GM12878 (cell line): Measurements from ENCODE around the gene CHAC2. TPM values are rescaled to one million over a fixed set of nuclear protein-coding genes. Genes with fewer than 3 reads are reported as not detected.

ENCODE experiments used
- BCL11A ChIP-seq: IDR thresholded peaks from 2 replicates; pipeline ENCODE4 v1.6.1; 2011; ENCODE audit warnings: low read depth, low read length
- BHLHE40 ChIP-seq, 2 experiments: fragments of 450-650 bp in 1 of 2; IDR thresholded peaks; 2 replicates each; pipeline ENCODE4 v1.6.1; 2011 to 2017; ENCODE audit warnings: low read depth in 2 of 2, borderline replicate concordance in 1 of 2, improper control_type of control experiment in 1 of 2, low read length in 1 of 2, mild to moderate bottlenecking in 1 of 2
- CHD2 ChIP-seq: IDR thresholded peaks from 2 replicates; pipeline ENCODE4 v1.6.1; 2011; ENCODE audit warnings: low read depth, low read length, improper control_type of control experiment, borderline replicate concordance
- DPF2 ChIP-seq: fragments of 450-650 bp; IDR thresholded peaks from 2 replicates; pipeline ENCODE4 v1.6.1; 2017; ENCODE audit warnings: mild to moderate bottlenecking
- FOXM1 ChIP-seq: IDR thresholded peaks from 2 replicates; pipeline ENCODE4 v1.6.1; 2012; ENCODE audit warnings: low read depth, mild to moderate bottlenecking, inconsistent platforms, low read length, moderate library complexity
- MEF2B ChIP-seq: fragments of 450-650 bp; IDR thresholded peaks from 2 replicates; pipeline ENCODE4 v1.6.1; 2018; ENCODE audit warnings: mild to moderate bottlenecking, moderate library complexity; ENCODE audit not compliant: partially characterized antibody, poor library complexity, severe bottlenecking
- NBN ChIP-seq: fragments of 450-650 bp; IDR thresholded peaks from 2 replicates; pipeline ENCODE4 v1.6.1; 2016
- NR2C1 ChIP-seq: fragments of 450-650 bp; IDR thresholded peaks from 2 replicates; pipeline ENCODE4 v1.6.1; 2017; ENCODE audit warnings: antibody characterized with exemption, mild to moderate bottlenecking, moderate library complexity
- PML ChIP-seq: IDR thresholded peaks from 2 replicates; pipeline ENCODE4 v1.6.1; 2012; ENCODE audit warnings: low read length, inconsistent platforms
- POLR2A ChIP-seq: IDR thresholded peaks from 2 replicates; pipeline ENCODE4 v1.6.1; 2011; ENCODE audit warnings: low read depth, mild to moderate bottlenecking, low read length
- POU2F2 ChIP-seq: IDR thresholded peaks from 3 replicates; pipeline ENCODE4 v1.6.1; 2011; ENCODE audit warnings: low read depth, mild to moderate bottlenecking, low read length, borderline replicate concordance
- RCOR1 ChIP-seq: conservative IDR thresholded peaks from 2 replicates; pipeline ENCODE4 v1.6.1; 2012; ENCODE audit warnings: low read depth, low read length, improper control_type of control experiment
- TAF1 ChIP-seq: IDR thresholded peaks from 2 replicates; pipeline ENCODE4 v1.6.1; 2011; ENCODE audit warnings: mild to moderate bottlenecking, low read depth, low read length, borderline replicate concordance
- polyA plus RNA-seq, 11 experiments: library from polyadenylated mRNA; depleted of rRNA in 4 of 11; unstranded in 6 of 11; stranded (reverse) in 5 of 11; fragments of >200 nt; fragmentation: Nextera tagmentation in 4 of 11; fragmentation: Illumina TruSeq in 1 of 11; extraction: Ambion mirVana in 4 of 11; extraction: Trizol in 1 of 11; gene quantifications; 1 replicate in 1 of 11; 2 replicates in 10 of 11; pipeline versions ENCODE4 v1.2.1 to v1.2.3, GENCODE V29; 2011 to 2016; ENCODE audit warnings: inconsistent platforms in 2 of 11, missing spikeins in 2 of 11, low read depth in 1 of 11
- total RNA-seq, 4 experiments: library from RNA; depleted of rRNA in 3 of 4; stranded (reverse); fragments of >200 nt in 3 of 4; fragmentation: Illumina TruSeq in 1 of 4; extraction: Trizol in 1 of 4; gene quantifications; 2 replicates each; pipeline versions ENCODE4 v1.2.1 to v1.2.3, GENCODE V29; 2013 to 2021
- TF ChIP-seq, protein P1 (sequence below): fragments of 450-650 bp; IDR thresholded peaks from 2 replicates; pipeline ENCODE4 v1.6.1; 2018; ENCODE audit warnings: borderline replicate concordance, mild to moderate bottlenecking; ENCODE audit not compliant: partially characterized antibody
- TF ChIP-seq, protein P2 (sequence below): fragments of 450-650 bp; IDR thresholded peaks from 2 replicates; pipeline ENCODE4 v1.6.1; 2016; ENCODE audit warnings: mild to moderate bottlenecking
- TF ChIP-seq, protein P3 (sequence below): fragments of 150-350 bp; IDR thresholded peaks from 2 replicates; pipeline ENCODE4 v1.6.1; 2016; ENCODE audit warnings: low read depth, low read length
- TF ChIP-seq, protein P4 (sequence below), 3 experiments: IDR thresholded peaks in 2 of 3; conservative IDR thresholded peaks in 1 of 3; 2 replicates each; pipeline ENCODE4 v1.5.1; 2011; ENCODE audit warnings: low read depth in 3 of 3, low read length in 3 of 3, mild to moderate bottlenecking in 3 of 3, control low read depth in 2 of 3, moderate library complexity in 2 of 3, inconsistent platforms in 1 of 3, mixed read lengths in 1 of 3; ENCODE audit not compliant: control insufficient read depth in 2 of 3, insufficient read depth in 1 of 3; ENCODE audit errors: extremely low read depth in 1 of 3
- TF ChIP-seq, protein P5 (sequence below): IDR thresholded peaks from 2 replicates; pipeline ENCODE4 v1.6.1; 2011; ENCODE audit warnings: borderline replicate concordance, low read depth, mild to moderate bottlenecking, moderate library complexity, low read length; ENCODE audit not compliant: insufficient read depth, poor library complexity, severe bottlenecking

The CHAC2 gene
- total and polyA plus RNA-seq, 10 of the 15 experiments (the other 5 are each of a cell fraction or from before 2014, with no cell fraction given), result 11.0 to 67.6 (median 25.0) TPM

DNA sequence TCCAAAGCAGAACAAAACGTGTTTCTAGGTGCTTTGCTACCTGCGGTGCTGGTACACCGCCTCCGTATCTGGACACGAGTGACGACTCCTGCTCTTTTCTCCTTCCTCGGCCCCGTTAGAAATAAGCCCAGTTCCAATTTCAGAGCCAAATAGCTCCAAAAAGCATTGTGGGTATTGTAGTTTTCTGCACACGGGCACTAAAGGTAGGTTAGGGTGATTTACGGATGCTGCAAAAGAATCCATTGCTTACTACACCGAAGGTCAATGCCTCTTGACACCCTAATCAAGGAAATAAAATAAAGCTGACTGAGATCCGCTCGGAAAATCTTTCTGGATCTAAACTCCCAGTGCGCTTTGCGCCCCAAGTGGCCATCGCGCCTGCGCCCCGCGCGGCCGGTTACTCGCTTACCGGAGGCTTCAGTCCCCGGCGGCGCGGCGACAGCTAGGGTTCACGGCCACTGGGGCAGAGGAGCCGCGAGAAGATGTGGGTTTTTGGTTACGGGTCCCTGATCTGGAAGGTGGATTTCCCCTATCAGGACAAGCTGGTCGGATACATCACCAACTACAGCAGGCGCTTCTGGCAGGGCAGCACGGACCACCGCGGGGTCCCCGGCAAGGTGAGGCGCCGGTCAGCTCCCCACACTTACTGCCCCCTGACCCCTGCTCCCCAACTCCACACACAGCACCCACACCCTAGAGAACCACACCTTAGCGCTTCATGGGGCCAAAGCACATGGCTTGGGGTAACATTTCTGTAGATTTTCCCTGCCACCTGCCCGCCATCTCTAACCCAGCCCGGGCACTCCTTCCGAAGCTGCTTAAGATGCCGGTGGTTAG, at the start of gene CHAC2 (continued):
- TF ChIP-seq MEF2B, result no peak
- 0 out of 2 replicates have a peak, but pooled peaks have one; percentile 40 for TF ChIP-seq NBN
- 0 out of 2 replicates have a peak, but pooled peaks have one; percentile 42 for TF ChIP-seq DPF2
- TF ChIP-seq TAF1, result peak; percentile 73
- peak; percentile 91 for TF ChIP-seq POLR2A
- peak; percentile 11; the same call in 1 of the 2 replicates for TF ChIP-seq FOXM1
- peak; percentile 58 for TF ChIP-seq NR2C1
- TF ChIP-seq, protein P1, sequence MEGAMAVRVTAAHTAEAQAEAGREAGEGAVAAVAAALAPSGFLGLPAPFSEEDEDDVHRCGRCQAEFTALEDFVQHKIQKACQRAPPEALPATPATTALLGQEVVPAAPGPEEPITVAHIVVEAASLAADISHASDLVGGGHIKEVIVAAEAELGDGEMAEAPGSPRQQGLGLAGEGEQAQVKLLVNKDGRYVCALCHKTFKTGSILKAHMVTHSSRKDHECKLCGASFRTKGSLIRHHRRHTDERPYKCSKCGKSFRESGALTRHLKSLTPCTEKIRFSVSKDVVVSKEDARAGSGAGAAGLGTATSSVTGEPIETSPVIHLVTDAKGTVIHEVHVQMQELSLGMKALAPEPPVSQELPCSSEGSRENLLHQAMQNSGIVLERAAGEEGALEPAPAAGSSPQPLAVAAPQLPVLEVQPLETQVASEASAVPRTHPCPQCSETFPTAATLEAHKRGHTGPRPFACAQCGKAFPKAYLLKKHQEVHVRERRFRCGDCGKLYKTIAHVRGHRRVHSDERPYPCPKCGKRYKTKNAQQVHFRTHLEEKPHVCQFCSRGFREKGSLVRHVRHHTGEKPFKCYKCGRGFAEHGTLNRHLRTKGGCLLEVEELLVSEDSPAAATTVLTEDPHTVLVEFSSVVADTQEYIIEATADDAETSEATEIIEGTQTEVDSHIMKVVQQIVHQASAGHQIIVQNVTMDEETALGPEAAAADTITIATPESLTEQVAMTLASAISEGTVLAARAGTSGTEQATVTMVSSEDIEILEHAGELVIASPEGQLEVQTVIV, result peak; percentile 75
- TF ChIP-seq, protein P2, sequence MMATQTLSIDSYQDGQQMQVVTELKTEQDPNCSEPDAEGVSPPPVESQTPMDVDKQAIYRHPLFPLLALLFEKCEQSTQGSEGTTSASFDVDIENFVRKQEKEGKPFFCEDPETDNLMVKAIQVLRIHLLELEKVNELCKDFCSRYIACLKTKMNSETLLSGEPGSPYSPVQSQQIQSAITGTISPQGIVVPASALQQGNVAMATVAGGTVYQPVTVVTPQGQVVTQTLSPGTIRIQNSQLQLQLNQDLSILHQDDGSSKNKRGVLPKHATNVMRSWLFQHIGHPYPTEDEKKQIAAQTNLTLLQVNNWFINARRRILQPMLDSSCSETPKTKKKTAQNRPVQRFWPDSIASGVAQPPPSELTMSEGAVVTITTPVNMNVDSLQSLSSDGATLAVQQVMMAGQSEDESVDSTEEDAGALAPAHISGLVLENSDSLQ, result peak; percentile 47; the same call in 1 of the 2 replicates
- TF ChIP-seq BHLHE40 (IDR thresholded peaks at IDR 0.05; ENCODE audit: borderline replicate concordance in 1 of 2, low read depth in 2 of 2, low read length in 1 of 2), result 0 out of 4 replicates have a peak, but pooled peaks of 1 of the 2 experiments have one; percentile 18
- 0 out of 2 replicates have a peak, but pooled peaks have one; percentile 6 for TF ChIP-seq BCL11A
- TF ChIP-seq PML, result peak; percentile 91
- TF ChIP-seq, protein P3, sequence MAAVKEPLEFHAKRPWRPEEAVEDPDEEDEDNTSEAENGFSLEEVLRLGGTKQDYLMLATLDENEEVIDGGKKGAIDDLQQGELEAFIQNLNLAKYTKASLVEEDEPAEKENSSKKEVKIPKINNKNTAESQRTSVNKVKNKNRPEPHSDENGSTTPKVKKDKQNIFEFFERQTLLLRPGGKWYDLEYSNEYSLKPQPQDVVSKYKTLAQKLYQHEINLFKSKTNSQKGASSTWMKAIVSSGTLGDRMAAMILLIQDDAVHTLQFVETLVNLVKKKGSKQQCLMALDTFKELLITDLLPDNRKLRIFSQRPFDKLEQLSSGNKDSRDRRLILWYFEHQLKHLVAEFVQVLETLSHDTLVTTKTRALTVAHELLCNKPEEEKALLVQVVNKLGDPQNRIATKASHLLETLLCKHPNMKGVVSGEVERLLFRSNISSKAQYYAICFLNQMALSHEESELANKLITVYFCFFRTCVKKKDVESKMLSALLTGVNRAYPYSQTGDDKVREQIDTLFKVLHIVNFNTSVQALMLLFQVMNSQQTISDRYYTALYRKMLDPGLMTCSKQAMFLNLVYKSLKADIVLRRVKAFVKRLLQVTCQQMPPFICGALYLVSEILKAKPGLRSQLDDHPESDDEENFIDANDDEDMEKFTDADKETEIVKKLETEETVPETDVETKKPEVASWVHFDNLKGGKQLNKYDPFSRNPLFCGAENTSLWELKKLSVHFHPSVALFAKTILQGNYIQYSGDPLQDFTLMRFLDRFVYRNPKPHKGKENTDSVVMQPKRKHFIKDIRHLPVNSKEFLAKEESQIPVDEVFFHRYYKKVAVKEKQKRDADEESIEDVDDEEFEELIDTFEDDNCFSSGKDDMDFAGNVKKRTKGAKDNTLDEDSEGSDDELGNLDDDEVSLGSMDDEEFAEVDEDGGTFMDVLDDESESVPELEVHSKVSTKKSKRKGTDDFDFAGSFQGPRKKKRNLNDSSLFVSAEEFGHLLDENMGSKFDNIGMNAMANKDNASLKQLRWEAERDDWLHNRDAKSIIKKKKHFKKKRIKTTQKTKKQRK, result no peak
- TF ChIP-seq, protein P4, sequence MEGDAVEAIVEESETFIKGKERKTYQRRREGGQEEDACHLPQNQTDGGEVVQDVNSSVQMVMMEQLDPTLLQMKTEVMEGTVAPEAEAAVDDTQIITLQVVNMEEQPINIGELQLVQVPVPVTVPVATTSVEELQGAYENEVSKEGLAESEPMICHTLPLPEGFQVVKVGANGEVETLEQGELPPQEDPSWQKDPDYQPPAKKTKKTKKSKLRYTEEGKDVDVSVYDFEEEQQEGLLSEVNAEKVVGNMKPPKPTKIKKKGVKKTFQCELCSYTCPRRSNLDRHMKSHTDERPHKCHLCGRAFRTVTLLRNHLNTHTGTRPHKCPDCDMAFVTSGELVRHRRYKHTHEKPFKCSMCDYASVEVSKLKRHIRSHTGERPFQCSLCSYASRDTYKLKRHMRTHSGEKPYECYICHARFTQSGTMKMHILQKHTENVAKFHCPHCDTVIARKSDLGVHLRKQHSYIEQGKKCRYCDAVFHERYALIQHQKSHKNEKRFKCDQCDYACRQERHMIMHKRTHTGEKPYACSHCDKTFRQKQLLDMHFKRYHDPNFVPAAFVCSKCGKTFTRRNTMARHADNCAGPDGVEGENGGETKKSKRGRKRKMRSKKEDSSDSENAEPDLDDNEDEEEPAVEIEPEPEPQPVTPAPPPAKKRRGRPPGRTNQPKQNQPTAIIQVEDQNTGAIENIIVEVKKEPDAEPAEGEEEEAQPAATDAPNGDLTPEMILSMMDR (IDR thresholded peaks at IDR 0.05 in 2 of 3, conservative IDR thresholded peaks at IDR 0.05 in 1 of 3; ENCODE audit: control insufficient read depth in 2 of 3, extremely low read depth in 1 of 3, insufficient read depth in 1 of 3, low read depth in 3 of 3, low read length in 3 of 3), result peak in 1 of 3 experiments; percentile 31; a peak in 2 of 6 replicates
- TF ChIP-seq, protein P5, sequence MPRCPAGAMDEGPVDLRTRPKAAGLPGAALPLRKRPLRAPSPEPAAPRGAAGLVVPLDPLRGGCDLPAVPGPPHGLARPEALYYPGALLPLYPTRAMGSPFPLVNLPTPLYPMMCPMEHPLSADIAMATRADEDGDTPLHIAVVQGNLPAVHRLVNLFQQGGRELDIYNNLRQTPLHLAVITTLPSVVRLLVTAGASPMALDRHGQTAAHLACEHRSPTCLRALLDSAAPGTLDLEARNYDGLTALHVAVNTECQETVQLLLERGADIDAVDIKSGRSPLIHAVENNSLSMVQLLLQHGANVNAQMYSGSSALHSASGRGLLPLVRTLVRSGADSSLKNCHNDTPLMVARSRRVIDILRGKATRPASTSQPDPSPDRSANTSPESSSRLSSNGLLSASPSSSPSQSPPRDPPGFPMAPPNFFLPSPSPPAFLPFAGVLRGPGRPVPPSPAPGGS, result peak; percentile 22
- peak; percentile 87; the same call in 1 of the 2 replicates for TF ChIP-seq RCOR1
- TF ChIP-seq POU2F2, result peak; percentile 41; the same call in 1 of the 3 replicates
- peak; percentile 83 for TF ChIP-seq CHD2
